Tibial nerve (tissue), 4 donors: ENCODE results near the gene SPATA17. TPM values are rescaled to one million over a fixed set of nuclear protein-coding genes. Genes with fewer than 3 reads are reported as not detected.
"Not testable (repeated sequence)": the region's sequence is repeated elsewhere in the genome, so short reads cannot be mapped to it uniquely, and the experiment has no call there.

ENCODE experiments used
- DNase-seq, 2 donors: peaks; one replicate each; pipeline ENCODE4 v3.0.0-alpha.2; 2019; ENCODE audit warnings: low spot score in 2 of 2
- H3K27ac ChIP-seq, 4 donors: fragments of 200-600 bp; sonication (generic) in 3 of 4; one replicate each; pipeline ENCODE4 v1.5.1; 2017 to 2019; ENCODE audit warnings: mild to moderate bottlenecking in 1 of 4
- H3K27me3 ChIP-seq, 2 donors: fragments of 200-600 bp; sonication (generic) in 1 of 2; one replicate each; pipeline versions ENCODE4 v1.5.1 to v1.6.0; 2017 to 2019
- H3K36me3 ChIP-seq, 3 donors: fragments of 200-600 bp; sonication (generic); one replicate each; pipeline ENCODE4 v1.5.1; 2018 to 2019
- H3K4me1 ChIP-seq, 4 donors: fragments of 200-600 bp; sonication (generic) in 3 of 4; one replicate each; pipeline ENCODE4 v1.5.1; 2017 to 2019
- H3K4me3 ChIP-seq, 4 donors: fragments of 200-600 bp; sonication (generic) in 3 of 4; one replicate each; pipeline ENCODE4 v1.5.1; 2017 to 2019; ENCODE audit warnings: mild to moderate bottlenecking in 1 of 4, moderate library complexity in 1 of 4
- H3K9me3 ChIP-seq, 4 donors: fragments of 200-600 bp; sonication (generic) in 3 of 4; one replicate each; pipeline ENCODE4 v1.5.1; 2017 to 2019
- EP300 ChIP-seq, 2 donors: sonication (generic); formaldehyde crosslinking; IDR thresholded peaks; one replicate each; pipeline ENCODE4 v1.6.1; 2017; ENCODE audit warnings: antibody characterized with exemption in 2 of 2, mild to moderate bottlenecking in 1 of 2
- POLR2A ChIP-seq, 2 donors: fragments of 450-650 bp; IDR thresholded peaks; one replicate each; pipeline ENCODE4 v1.6.1; 2017; ENCODE audit warnings: antibody characterized with exemption in 2 of 2, mild to moderate bottlenecking in 2 of 2, moderate library complexity in 2 of 2
- WGBS, 2 donors: methylation state at CpG; one replicate each; pipeline ENCODE4 v1.1.5; 2018; 5-methylcytosine and 5-hydroxymethylcytosine counted together
- total RNA-seq, 4 donors: library from RNA; depleted of rRNA; stranded (reverse); fragments of >200 nt; gene quantifications; one replicate each; pipeline ENCODE4 v1.1.0, GENCODE V29; 2016
- TF ChIP-seq, protein P1 (sequence below), 5 experiments: fragments of 200-600 bp in 3 of 5; fragments of 450-650 bp in 2 of 5; sonication (generic) in 3 of 5; IDR thresholded peaks; one replicate each; pipeline ENCODE4 v1.5.1; 2016 to 2019; ENCODE audit warnings: antibody characterized with exemption in 5 of 5, mild to moderate bottlenecking in 3 of 5, moderate library complexity in 2 of 5

Gene SPATA17
- total RNA-seq, 4 donors from 2014 or later = 0.44 to 1.5 (median 0.91) TPM

DNA sequence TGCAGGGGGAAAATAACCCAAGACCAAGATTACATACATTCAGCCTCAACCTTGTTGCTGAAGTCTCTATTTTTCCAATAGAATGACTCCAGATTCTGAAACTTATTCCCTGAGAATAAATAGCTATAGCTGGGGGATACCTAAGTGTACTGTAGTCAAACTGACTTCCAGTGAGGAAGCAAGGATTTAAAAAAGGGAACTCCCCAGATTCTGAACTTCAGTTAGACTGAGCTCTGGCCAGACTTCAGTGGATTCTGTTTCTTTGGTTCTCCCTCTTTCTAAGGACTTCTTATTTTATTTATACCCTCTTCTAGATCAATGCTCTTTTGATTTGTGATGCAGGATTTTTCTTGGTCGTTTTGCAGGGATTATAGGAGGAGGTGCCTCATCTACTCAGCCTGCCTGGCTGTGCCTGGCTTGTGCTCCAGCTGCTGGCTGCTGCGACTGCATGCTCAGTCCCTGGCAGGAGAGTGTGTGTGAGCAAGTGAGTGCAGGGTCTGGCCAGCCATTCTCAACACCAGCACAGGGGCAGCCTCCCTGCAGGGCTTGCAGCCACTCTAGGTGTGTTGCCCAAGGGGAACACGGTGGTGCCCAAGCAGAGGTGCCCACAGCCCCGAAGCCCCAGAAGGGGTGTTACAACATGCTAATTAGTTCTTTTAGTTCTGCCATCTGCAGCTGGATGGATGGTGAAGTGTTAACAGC, 43.0 kb downstream of the SPATA17 start:
- DNase-seq = no peak
- WGBS, 2 donors = 58 to 63% methylated on average over 4 of the region's 4 CpGs
- TF ChIP-seq EP300 (IDR thresholded peaks at IDR 0.05) (no peak), POLR2A (IDR thresholded peaks at IDR 0.05) (no peak)
- TF ChIP-seq, protein P1, sequence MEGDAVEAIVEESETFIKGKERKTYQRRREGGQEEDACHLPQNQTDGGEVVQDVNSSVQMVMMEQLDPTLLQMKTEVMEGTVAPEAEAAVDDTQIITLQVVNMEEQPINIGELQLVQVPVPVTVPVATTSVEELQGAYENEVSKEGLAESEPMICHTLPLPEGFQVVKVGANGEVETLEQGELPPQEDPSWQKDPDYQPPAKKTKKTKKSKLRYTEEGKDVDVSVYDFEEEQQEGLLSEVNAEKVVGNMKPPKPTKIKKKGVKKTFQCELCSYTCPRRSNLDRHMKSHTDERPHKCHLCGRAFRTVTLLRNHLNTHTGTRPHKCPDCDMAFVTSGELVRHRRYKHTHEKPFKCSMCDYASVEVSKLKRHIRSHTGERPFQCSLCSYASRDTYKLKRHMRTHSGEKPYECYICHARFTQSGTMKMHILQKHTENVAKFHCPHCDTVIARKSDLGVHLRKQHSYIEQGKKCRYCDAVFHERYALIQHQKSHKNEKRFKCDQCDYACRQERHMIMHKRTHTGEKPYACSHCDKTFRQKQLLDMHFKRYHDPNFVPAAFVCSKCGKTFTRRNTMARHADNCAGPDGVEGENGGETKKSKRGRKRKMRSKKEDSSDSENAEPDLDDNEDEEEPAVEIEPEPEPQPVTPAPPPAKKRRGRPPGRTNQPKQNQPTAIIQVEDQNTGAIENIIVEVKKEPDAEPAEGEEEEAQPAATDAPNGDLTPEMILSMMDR (IDR thresholded peaks at IDR 0.05) = no peak
- H3K4me1 ChIP-seq = no peaks in the 10 kb centered on the region
- no peaks in the 10 kb centered on the region for H3K9me3 ChIP-seq
- no peak overlapping the region for H3K27ac ChIP-seq
- H3K36me3 ChIP-seq = no peaks in the 10 kb centered on the region
- no peaks in the 10 kb centered on the region for H3K27me3 ChIP-seq
- no peak overlapping the region for H3K4me3 ChIP-seq

DNA sequence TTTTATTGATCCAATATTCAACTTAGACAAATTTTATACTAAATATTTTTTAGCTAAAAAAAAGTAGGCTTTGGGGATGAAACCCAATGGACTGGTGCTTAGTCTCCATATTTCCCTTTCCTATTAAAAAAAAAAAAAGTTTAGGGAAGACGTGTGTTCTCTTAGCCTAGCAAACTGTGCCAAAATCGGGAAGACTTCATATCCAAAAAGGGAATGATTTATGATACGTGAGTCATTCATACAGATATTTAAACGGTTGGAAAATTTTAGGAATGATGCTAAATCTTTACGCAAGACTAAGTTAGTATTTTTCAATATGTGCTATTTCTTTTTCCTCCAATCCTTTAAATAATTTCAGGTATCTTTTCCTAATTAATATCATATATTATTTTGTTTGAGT, 50.7 kb downstream of the SPATA17 start:
- no peak for DNase-seq
- no peak for TF ChIP-seq EP300 (IDR thresholded peaks at IDR 0.05)
- TF ChIP-seq POLR2A (IDR thresholded peaks at IDR 0.05) = no peak
- TF ChIP-seq, protein P1 (IDR thresholded peaks at IDR 0.05) = no peak
- H3K4me3 ChIP-seq = no peak overlapping the region
- no peaks in the 10 kb centered on the region for H3K9me3 ChIP-seq
- 83 to 89% methylated on average over 5 of the region's 5 CpGs for WGBS, 2 donors
- H3K27ac ChIP-seq = no peak overlapping the region
- H3K36me3 ChIP-seq = no peaks in the 10 kb centered on the region
- H3K27me3 ChIP-seq = no peaks in the 10 kb centered on the region
- no peaks in the 10 kb centered on the region for H3K4me1 ChIP-seq

DNA sequence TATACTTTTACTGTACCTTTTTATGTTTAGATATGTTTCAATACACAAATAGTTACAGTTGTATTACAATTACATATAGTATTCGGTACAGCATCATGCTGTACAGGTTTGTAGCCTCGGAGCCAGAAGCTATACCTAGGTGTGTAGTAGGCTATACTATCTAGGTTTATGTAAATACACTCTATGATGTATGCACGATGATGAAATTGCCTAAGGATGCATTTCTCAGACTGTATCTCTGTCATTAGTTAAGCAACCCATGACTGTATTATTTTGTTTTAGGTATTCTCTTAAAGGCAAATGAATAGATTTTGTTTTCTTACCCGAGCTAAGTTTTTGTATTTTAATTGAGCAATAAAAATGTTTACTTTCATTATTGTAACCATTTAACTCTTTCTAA, 56.4 kb downstream of the SPATA17 start:
- 73 to 78% methylated on average over 4 of the region's 4 CpGs for WGBS, 2 donors
- H3K4me3 ChIP-seq = no peak overlapping the region
- H3K27me3 ChIP-seq = no peaks in the 10 kb centered on the region
- H3K9me3 ChIP-seq = no peaks in the 10 kb centered on the region
- H3K27ac ChIP-seq = no peak overlapping the region
- H3K36me3 ChIP-seq = no peaks in the 10 kb centered on the region
- no peak for TF ChIP-seq EP300 (IDR thresholded peaks at IDR 0.05)
- no peak for TF ChIP-seq POLR2A (IDR thresholded peaks at IDR 0.05)
- TF ChIP-seq, protein P1 (IDR thresholded peaks at IDR 0.05) = no peak
- no peak for DNase-seq
- no peaks in the 10 kb centered on the region for H3K4me1 ChIP-seq

DNA sequence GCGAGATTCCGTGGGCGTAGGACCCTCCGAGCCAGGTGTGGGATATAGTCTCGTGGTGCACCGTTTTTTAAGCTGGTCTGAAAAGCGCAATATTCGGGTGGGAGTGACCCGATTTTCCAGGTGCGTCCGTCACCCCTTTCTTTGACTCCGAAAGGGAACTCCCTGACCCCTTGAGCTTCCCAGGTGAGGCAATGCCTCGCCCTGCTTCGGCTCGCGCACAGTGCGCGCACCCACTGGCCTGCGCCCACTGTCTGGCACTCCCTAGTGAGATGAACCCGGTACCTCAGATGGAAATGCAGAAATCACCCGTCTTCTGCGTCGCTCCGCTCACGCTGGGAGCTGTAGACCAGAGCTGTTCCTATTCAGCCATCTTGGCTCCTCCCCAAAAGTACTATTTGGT, 65.0 kb downstream of the SPATA17 start:
- not testable (repeated sequence) for H3K27ac ChIP-seq, H3K4me1 ChIP-seq, DNase-seq, H3K36me3 ChIP-seq, H3K4me3 ChIP-seq, H3K9me3 ChIP-seq, H3K27me3 ChIP-seq
- WGBS, 2 donors = 96 to 97% methylated on average over 25 of the region's 25 CpGs

DNA sequence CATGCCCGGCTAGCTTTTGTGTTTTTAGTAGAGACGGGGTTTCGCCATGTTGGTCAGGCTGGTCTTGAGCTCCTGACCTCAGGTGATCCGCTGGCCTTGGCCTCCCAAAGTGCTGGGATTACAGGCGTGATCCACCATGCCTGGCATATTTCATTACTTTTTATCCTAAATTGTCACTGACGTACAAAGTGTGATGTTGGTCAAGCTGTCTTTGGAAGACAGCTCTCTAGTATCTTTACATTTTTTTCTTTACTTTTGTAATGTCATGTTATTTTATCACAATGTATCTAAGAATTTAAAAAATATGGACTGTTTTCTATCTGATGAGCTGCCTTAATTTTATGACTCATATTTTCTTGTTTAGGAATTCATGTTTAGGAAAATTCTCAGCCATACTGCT, 72.2 kb downstream of the SPATA17 start:
- TF ChIP-seq EP300 (IDR thresholded peaks at IDR 0.05) = no peak
- TF ChIP-seq POLR2A (IDR thresholded peaks at IDR 0.05) = no peak
- TF ChIP-seq, protein P1 (IDR thresholded peaks at IDR 0.05) = no peak
- no peaks in the 10 kb centered on the region for H3K9me3 ChIP-seq
- H3K27me3 ChIP-seq = no peaks in the 10 kb centered on the region
- no peaks in the 10 kb centered on the region for H3K4me1 ChIP-seq
- no peaks in the 10 kb centered on the region for H3K36me3 ChIP-seq
- no peak overlapping the region for H3K4me3 ChIP-seq
- no peak overlapping the region for H3K27ac ChIP-seq
- 94 to 97% methylated on average over 6 of the region's 6 CpGs for WGBS, 2 donors
- DNase-seq = no peak
